GM21390 (cell line): ENCODE data around the gene FAM83D.
"Not testable (repeated sequence)": the region's sequence is repeated elsewhere in the genome, so short reads cannot be mapped to it uniquely, and the experiment has no call there.

Experiments
- ATAC-seq: cut with Tn5 transposase; IDR thresholded peaks from one replicate; pipeline ENCODE4 v1.9.1; 2021; ENCODE audit not compliant: unreplicated experiment

The FAM83D gene

GRCh38 chr20:38962044-38962927 lies 36.1 kb downstream of the FAM83D start, which contains the start of gene DHX35:
Gene DHX35 (plus strand): TSS chr20:38962344. CDS start chr20:38962368, 24 bp downstream.
- peak; percentile 97 for ATAC-seq

- no peak for ATAC-seq
Measured at GRCh38 chr20:38962928-38963401, 36.7 kb downstream of the FAM83D start.

GRCh38 chr20:38963745-38964144 lies 37.5 kb downstream of the FAM83D start:
- ATAC-seq = no peak

- ATAC-seq = no peak
Measured at GRCh38 chr20:38965264-38965663, 39.0 kb downstream of the FAM83D start.

GRCh38 chr20:38968090-38968489 lies 41.9 kb downstream of the FAM83D start:
- no peak for ATAC-seq

GRCh38 chr20:38969708-38970107 lies 43.5 kb downstream of the FAM83D start:
- no peak for ATAC-seq

- no peak for ATAC-seq
Measured at GRCh38 chr20:38970302-38970701, 44.1 kb downstream of the FAM83D start.

GRCh38 chr20:38973107-38973506 lies 46.9 kb downstream of the FAM83D start:
- ATAC-seq = no peak

- ATAC-seq = no peak
Measured at GRCh38 chr20:38973645-38974044, 47.4 kb downstream of the FAM83D start.

GRCh38 chr20:38975539-38976120 lies 49.4 kb downstream of the FAM83D start:
- no peak for ATAC-seq

GRCh38 chr20:38979434-38979833 lies 53.2 kb downstream of the FAM83D start:
- ATAC-seq = no peak

- no peak for ATAC-seq
Measured at GRCh38 chr20:38979842-38980241, 53.6 kb downstream of the FAM83D start.

- ATAC-seq = no peak
Measured at GRCh38 chr20:38982291-38982690, 56.1 kb downstream of the FAM83D start.

GRCh38 chr20:38985060-38985459 lies 58.8 kb downstream of the FAM83D start:
- ATAC-seq = no peak

- no peak for ATAC-seq
Measured at GRCh38 chr20:38985603-38986170, 59.5 kb downstream of the FAM83D start.

GRCh38 chr20:38986663-38987062 lies 60.4 kb downstream of the FAM83D start:
- ATAC-seq = no peak

- ATAC-seq = peak; percentile 86
Measured at GRCh38 chr20:38987777-38988176, 61.6 kb downstream of the FAM83D start.

GRCh38 chr20:38990728-38991127 lies 64.5 kb downstream of the FAM83D start:
- ATAC-seq = no peak

GRCh38 chr20:38991814-38992704 lies 65.8 kb downstream of the FAM83D start:
- no peak for ATAC-seq

GRCh38 chr20:38995536-38996044 lies 69.4 kb downstream of the FAM83D start:
- ATAC-seq = no peak

- ATAC-seq = not testable (repeated sequence)
Measured at GRCh38 chr20:38996866-38997265, 70.6 kb downstream of the FAM83D start.
